HCT116 (cell line): ENCODE data around the gene PLD3.

Experiments used
- EGR1 ChIP-seq: IDR thresholded peaks from 2 replicates; pipeline ENCODE4 v1.6.1; 2012; ENCODE audit warnings: low read depth
- EZH2 ChIP-seq: fragments of 200-600 bp; sonication (generic); IDR thresholded peaks from 2 replicates; pipeline ENCODE4 v1.6.1; 2017; ENCODE audit warnings: antibody characterized with exemption, mixed run types
- POLR2AphosphoS5 ChIP-seq: IDR thresholded peaks from 2 replicates; pipeline ENCODE4 v1.6.1; 2011; ENCODE audit warnings: mild to moderate bottlenecking, low read depth, low read length, moderate library complexity
- RAD21 ChIP-seq: IDR thresholded peaks from 2 replicates; pipeline ENCODE4 v1.6.1; 2012; ENCODE audit warnings: low read depth, mild to moderate bottlenecking
- ZFX ChIP-seq: fragments of 450-650 bp; IDR thresholded peaks from 2 replicates; pipeline ENCODE4 v1.6.1; 2017
- TF ChIP-seq, protein P1 (sequence below), 3 experiments: fragments of 200-600 bp in 1 of 3; sonication (generic) in 1 of 3; IDR thresholded peaks in 2 of 3; conservative IDR thresholded peaks in 1 of 3; 2 replicates each; pipeline ENCODE4 v1.5.1; 2012 to 2017; ENCODE audit warnings: low read depth in 2 of 3, low read length in 2 of 3, antibody characterized with exemption in 1 of 3, borderline replicate concordance in 1 of 3, control low read depth in 1 of 3, mild to moderate bottlenecking in 1 of 3, mixed read lengths in 1 of 3, mixed run types in 1 of 3, moderate library complexity in 1 of 3; ENCODE audit not compliant: insufficient read depth in 1 of 3

DNA sequence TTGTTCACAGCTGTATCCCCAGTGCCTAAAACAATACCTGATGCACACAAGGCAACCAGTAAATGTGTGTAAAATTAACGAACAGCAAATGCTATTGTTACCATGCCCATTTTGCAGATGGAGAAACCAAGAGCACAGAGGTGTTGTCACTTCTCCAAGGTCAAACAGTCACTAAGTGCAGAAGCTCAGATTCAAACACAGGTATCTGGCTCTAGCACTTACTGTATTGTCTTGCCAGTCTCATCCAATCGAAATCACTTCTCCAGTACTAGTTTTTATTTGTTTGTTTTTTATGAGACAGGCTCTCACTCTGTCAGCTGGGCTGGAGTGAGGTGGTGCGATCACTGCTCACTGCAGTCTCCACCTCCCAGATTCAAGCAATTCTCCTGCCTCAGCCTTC lies 13.7 kb downstream of the PLD3 start:
- TF ChIP-seq ZFX (no peak), POLR2AphosphoS5 (no peak), EZH2 (no peak), EGR1 (no peak), RAD21 (no peak)
- TF ChIP-seq, protein P1, sequence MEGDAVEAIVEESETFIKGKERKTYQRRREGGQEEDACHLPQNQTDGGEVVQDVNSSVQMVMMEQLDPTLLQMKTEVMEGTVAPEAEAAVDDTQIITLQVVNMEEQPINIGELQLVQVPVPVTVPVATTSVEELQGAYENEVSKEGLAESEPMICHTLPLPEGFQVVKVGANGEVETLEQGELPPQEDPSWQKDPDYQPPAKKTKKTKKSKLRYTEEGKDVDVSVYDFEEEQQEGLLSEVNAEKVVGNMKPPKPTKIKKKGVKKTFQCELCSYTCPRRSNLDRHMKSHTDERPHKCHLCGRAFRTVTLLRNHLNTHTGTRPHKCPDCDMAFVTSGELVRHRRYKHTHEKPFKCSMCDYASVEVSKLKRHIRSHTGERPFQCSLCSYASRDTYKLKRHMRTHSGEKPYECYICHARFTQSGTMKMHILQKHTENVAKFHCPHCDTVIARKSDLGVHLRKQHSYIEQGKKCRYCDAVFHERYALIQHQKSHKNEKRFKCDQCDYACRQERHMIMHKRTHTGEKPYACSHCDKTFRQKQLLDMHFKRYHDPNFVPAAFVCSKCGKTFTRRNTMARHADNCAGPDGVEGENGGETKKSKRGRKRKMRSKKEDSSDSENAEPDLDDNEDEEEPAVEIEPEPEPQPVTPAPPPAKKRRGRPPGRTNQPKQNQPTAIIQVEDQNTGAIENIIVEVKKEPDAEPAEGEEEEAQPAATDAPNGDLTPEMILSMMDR (IDR thresholded peaks at IDR 0.05 in 2 of 3, conservative IDR thresholded peaks at IDR 0.05 in 1 of 3; ENCODE audit: borderline replicate concordance in 1 of 3, insufficient read depth in 1 of 3, low read depth in 2 of 3, low read length in 2 of 3) = no peak
